H1 (cell line): ENCODE results near the gene CALML4. TPM values are rescaled to one million over a fixed set of nuclear protein-coding genes. Genes with fewer than 3 reads are reported as not detected.

ENCODE experiments used
- CTCF ChIA-PET: fragments of 300-600 bp; sonication (Branson Sonifier 250); formaldehyde crosslinking; loops from one replicate; lab custom pipeline; 2021; ENCODE audit not compliant: partially characterized antibody; lab: Charles Lee
- POLR2A ChIA-PET: fragments of 300-600 bp; sonication (Branson Sonifier 250); formaldehyde crosslinking; loops from one replicate; lab custom pipeline; 2021; ENCODE audit warnings: inconsistent platforms; ENCODE audit not compliant: partially characterized antibody; lab: Charles Lee
- DNase-seq, 2 experiments: peaks; one replicate each; pipeline versions ENCODE4 v3.0.0 to v3.0.0-alpha.2; 2010 to 2022; ENCODE audit warnings: low spot score in 2 of 2, low read depth in 1 of 2, mixed read lengths in 1 of 2
- FAIRE-seq: peaks from 2 replicates; lab custom pipeline; 2011; peaks lifted over from hg19 to GRCh38; lab: Jason Lieb, UNC
- H2AFZ ChIP-seq: 2 replicates; pipeline ENCODE4 v1.8.1; 2012; ENCODE audit warnings: low read length, inconsistent platforms
- H2AK5ac ChIP-seq: 2 replicates; pipeline ENCODE4 v1.6.1; 2013; ENCODE audit warnings: low read depth, low read length
- H2BK120ac ChIP-seq: replicated peaks from 2 replicates; pipeline ENCODE3; 2013; ENCODE audit warnings: low read depth, low read length, inconsistent platforms
- H2BK12ac ChIP-seq: 2 replicates; pipeline ENCODE4 v1.6.1; 2013; ENCODE audit warnings: low read depth, low read length
- H2BK15ac ChIP-seq: 2 replicates; pipeline ENCODE4 v1.6.1; 2013; ENCODE audit warnings: low read length
- H2BK20ac ChIP-seq: 2 replicates; pipeline ENCODE4 v1.6.1; 2013; ENCODE audit warnings: low read length
- H2BK5ac ChIP-seq: 2 replicates; pipeline ENCODE4 v1.6.1; 2013; ENCODE audit warnings: low read depth, low read length
- H3K14ac ChIP-seq: 2 replicates; pipeline ENCODE4 v1.6.1; 2013; ENCODE audit warnings: inconsistent platforms; ENCODE audit not compliant: insufficient read length
- H3K18ac ChIP-seq: 2 replicates; pipeline ENCODE4 v1.6.1; 2013; ENCODE audit warnings: low read length; ENCODE audit errors: extremely low read depth
- H3K23ac ChIP-seq: 2 replicates; pipeline ENCODE4 v1.6.1; 2013; ENCODE audit warnings: inconsistent platforms; ENCODE audit not compliant: insufficient read length
- H3K23me2 ChIP-seq: 2 replicates; pipeline ENCODE4 v1.6.1; 2013; ENCODE audit warnings: low read depth, low read length
- H3K27ac ChIP-seq: 2 replicates; pipeline ENCODE4 v1.6.1; 2011; ENCODE audit warnings: low read depth, low read length, inconsistent platforms
- H3K27me3 ChIP-seq, 4 experiments: replicated peaks in 1 of 4; 1 replicate in 1 of 4; 2 replicates in 3 of 4; pipeline versions ENCODE4 v1.6.1 to v1.8.1; 2011 to 2013; ENCODE audit warnings: low read length in 3 of 4, mild to moderate bottlenecking in 3 of 4, inconsistent platforms in 2 of 4, mixed read lengths in 2 of 4, moderate library complexity in 1 of 4; ENCODE audit not compliant: control insufficient read depth in 3 of 4, insufficient read depth in 3 of 4; ENCODE audit errors: extremely low read depth in 1 of 4
- H3K36me3 ChIP-seq, 4 experiments: 2 replicates each; pipeline versions ENCODE4 v1.6.1 to v1.8.1; 2011 to 2013; ENCODE audit warnings: mild to moderate bottlenecking in 4 of 4, low read length in 3 of 4, moderate library complexity in 2 of 4, control low read depth in 1 of 4, inconsistent platforms in 1 of 4; ENCODE audit not compliant: insufficient read depth in 4 of 4, control insufficient read depth in 2 of 4
- H3K4ac ChIP-seq: replicated peaks from 2 replicates; pipeline ENCODE3; 2013; ENCODE audit warnings: low read length, low read depth, mixed read lengths, inconsistent platforms; ENCODE audit not compliant: insufficient read length
- H3K4me1 ChIP-seq, 4 experiments: replicated peaks in 1 of 4; 1 replicate in 1 of 4; 2 replicates in 3 of 4; pipeline versions ENCODE4 v1.6.1 to v1.8.1; 2011 to 2013; ENCODE audit warnings: low read length in 3 of 4, inconsistent platforms in 2 of 4, mixed read lengths in 1 of 4; ENCODE audit not compliant: insufficient read depth in 4 of 4, control insufficient read depth in 3 of 4
- H3K4me2 ChIP-seq, 2 experiments: 2 replicates each; pipeline versions ENCODE4 v1.6.1 to v1.8.1; 2011 to 2013; ENCODE audit warnings: low read depth in 2 of 2, low read length in 2 of 2, control low read depth in 1 of 2, inconsistent platforms in 1 of 2, mild to moderate bottlenecking in 1 of 2; ENCODE audit not compliant: insufficient read depth in 1 of 2
- H3K4me3 ChIP-seq, 4 experiments: fragments of 200-600, 300-600 bp in 1 of 4; sonication (generic), shearing (Covaris generic), sonication (Bioruptor Twin) in 1 of 4; 2 replicates each; pipeline versions ENCODE4 v1.5.1 to v1.8.1; 2011 to 2016; ENCODE audit warnings: low read length in 4 of 4, low read depth in 3 of 4, control low read depth in 2 of 4, inconsistent platforms in 2 of 4, mild to moderate bottlenecking in 2 of 4, mixed read lengths in 1 of 4, moderate library complexity in 1 of 4; ENCODE audit not compliant: insufficient read depth in 2 of 4; ENCODE audit errors: extremely low read depth in 1 of 4
- H3K56ac ChIP-seq: replicated peaks from 2 replicates; pipeline ENCODE3; 2013; ENCODE audit warnings: low read depth, mild to moderate bottlenecking, mixed read lengths, low read length, inconsistent platforms; ENCODE audit not compliant: insufficient read length
- H3K79me1 ChIP-seq: 2 replicates; pipeline ENCODE4 v1.6.1; 2013; ENCODE audit warnings: low read depth, low read length, control low read depth
- H3K79me2 ChIP-seq, 2 experiments: 2 replicates each; pipeline versions ENCODE4 v1.6.1 to v1.8.1; 2012 to 2013; ENCODE audit warnings: low read length in 2 of 2, mild to moderate bottlenecking in 2 of 2, inconsistent platforms in 1 of 2; ENCODE audit not compliant: insufficient read depth in 2 of 2, control insufficient read depth in 1 of 2
- H3K9ac ChIP-seq, 4 experiments: replicated peaks in 1 of 4; 1 replicate in 1 of 4; 2 replicates in 3 of 4; pipeline versions ENCODE4 v1.6.1 to v1.8.1; 2011 to 2013; ENCODE audit warnings: low read depth in 3 of 4, low read length in 3 of 4, control low read depth in 2 of 4, mild to moderate bottlenecking in 2 of 4, moderate library complexity in 2 of 4, inconsistent platforms in 1 of 4; ENCODE audit errors: extremely low read depth in 1 of 4
- H3K9me3 ChIP-seq, 2 experiments: 2 replicates each; pipeline versions ENCODE4 v1.6.1 to v1.8.1; 2012 to 2013; ENCODE audit warnings: mild to moderate bottlenecking in 2 of 2, moderate library complexity in 2 of 2, control low read depth in 1 of 2, inconsistent platforms in 1 of 2, low read depth in 1 of 2, low read length in 1 of 2, mixed read lengths in 1 of 2; ENCODE audit not compliant: insufficient read depth in 2 of 2
- H4K20me1 ChIP-seq, 2 experiments: replicated peaks in 1 of 2; 2 replicates each; pipeline versions ENCODE3 to v1.8.1; 2011 to 2013; ENCODE audit warnings: inconsistent platforms in 2 of 2, low read length in 2 of 2, mild to moderate bottlenecking in 1 of 2; ENCODE audit not compliant: insufficient read depth in 2 of 2, control insufficient read depth in 1 of 2
- H4K5ac ChIP-seq: 2 replicates; pipeline ENCODE4 v1.6.1; 2013; ENCODE audit warnings: low read length, low read depth, mixed read lengths, inconsistent platforms; ENCODE audit not compliant: insufficient read length
- H4K8ac ChIP-seq: 2 replicates; pipeline ENCODE4 v1.8.0; 2013; ENCODE audit warnings: mild to moderate bottlenecking, moderate library complexity, low read length, inconsistent platforms; ENCODE audit not compliant: insufficient read depth; ENCODE audit errors: extremely low read depth
- H4K91ac ChIP-seq: replicated peaks from 2 replicates; pipeline ENCODE3; 2013; ENCODE audit warnings: low read length, mixed read lengths, inconsistent platforms; ENCODE audit not compliant: insufficient read length
- BRCA1 ChIP-seq: IDR thresholded peaks from 2 replicates; pipeline ENCODE4 v1.6.1; 2012; ENCODE audit warnings: low read depth, low read length, improper control_type of control experiment
- EGR1 ChIP-seq: IDR thresholded peaks from 2 replicates; pipeline ENCODE4 v1.6.1; 2011; ENCODE audit warnings: low read depth, low read length, borderline replicate concordance
- SIN3A ChIP-seq, 2 experiments: IDR thresholded peaks in 1 of 2; conservative IDR thresholded peaks in 1 of 2; 2 replicates each; pipeline ENCODE4 v1.6.1; 2011 to 2012; ENCODE audit warnings: low read length in 2 of 2, improper control_type of control experiment in 1 of 2, low read depth in 1 of 2, mild to moderate bottlenecking in 1 of 2
- WGBS, 2 experiments: shearing (Covaris generic) in 1 of 2; methylation state at CpG; one replicate each; pipeline versions ENCODE4 v1.1.6 to v1.1.7; 2013 to 2015; ENCODE audit warnings: low lambda C conversion rate in 2 of 2, mixed read lengths in 2 of 2, inconsistent platforms in 1 of 2, low coverage in 1 of 2, missing lambda C conversion rate in 1 of 2; ENCODE audit not compliant: insufficient replicate concordance in 2 of 2, insufficient coverage in 1 of 2, insufficient read length in 1 of 2; ENCODE audit errors: extremely low coverage in 1 of 2, missing lambda C conversion rate in 1 of 2; 5-methylcytosine and 5-hydroxymethylcytosine counted together
- polyA plus RNA-seq, 7 experiments: library from polyadenylated mRNA; depleted of rRNA in 3 of 7; stranded (reverse) in 5 of 7; unstranded in 2 of 7; fragments of >200 nt in 5 of 7; fragments of 200-250 nt in 2 of 7; gene quantifications; 1 replicate in 5 of 7; 2 replicates in 1 of 7; 4 replicates in 1 of 7; pipeline versions ENCODE4 v1.2.1 to v1.2.3, GENCODE V29; 2011 to 2013; ENCODE audit warnings: missing spikeins in 2 of 7, mixed read lengths in 2 of 7
- total RNA-seq: library from RNA; stranded (reverse); fragmentation: NEBNext Ultra II Directional; extraction: Animal tissue kit (Norgen Biotek cat#: 25700); gene quantifications from 2 replicates; pipeline ENCODE4 v1.2.1, GENCODE V29; 2021
- TF ChIP-seq, protein P1 (sequence below): IDR thresholded peaks from 2 replicates; pipeline ENCODE4 v1.6.1; 2012; ENCODE audit warnings: inconsistent platforms
- TF ChIP-seq, protein P2 (sequence below), 3 experiments: IDR thresholded peaks; 1 replicate in 2 of 3; 2 replicates in 1 of 3; pipeline versions ENCODE4 v1.5.1 to v1.6.1; 2011; ENCODE audit warnings: low read length in 3 of 3, mild to moderate bottlenecking in 3 of 3, inconsistent platforms in 2 of 3, low read depth in 1 of 3, moderate library complexity in 1 of 3; ENCODE audit not compliant: insufficient read depth in 1 of 3; ENCODE audit errors: control extremely low read depth in 1 of 3

Gene CALML4
- total and polyA plus RNA-seq, 2 of the 8 experiments (the other 6 are each of a cell fraction or from before 2014, with no cell fraction given) = 3.8 to 12.5 TPM

DNA sequence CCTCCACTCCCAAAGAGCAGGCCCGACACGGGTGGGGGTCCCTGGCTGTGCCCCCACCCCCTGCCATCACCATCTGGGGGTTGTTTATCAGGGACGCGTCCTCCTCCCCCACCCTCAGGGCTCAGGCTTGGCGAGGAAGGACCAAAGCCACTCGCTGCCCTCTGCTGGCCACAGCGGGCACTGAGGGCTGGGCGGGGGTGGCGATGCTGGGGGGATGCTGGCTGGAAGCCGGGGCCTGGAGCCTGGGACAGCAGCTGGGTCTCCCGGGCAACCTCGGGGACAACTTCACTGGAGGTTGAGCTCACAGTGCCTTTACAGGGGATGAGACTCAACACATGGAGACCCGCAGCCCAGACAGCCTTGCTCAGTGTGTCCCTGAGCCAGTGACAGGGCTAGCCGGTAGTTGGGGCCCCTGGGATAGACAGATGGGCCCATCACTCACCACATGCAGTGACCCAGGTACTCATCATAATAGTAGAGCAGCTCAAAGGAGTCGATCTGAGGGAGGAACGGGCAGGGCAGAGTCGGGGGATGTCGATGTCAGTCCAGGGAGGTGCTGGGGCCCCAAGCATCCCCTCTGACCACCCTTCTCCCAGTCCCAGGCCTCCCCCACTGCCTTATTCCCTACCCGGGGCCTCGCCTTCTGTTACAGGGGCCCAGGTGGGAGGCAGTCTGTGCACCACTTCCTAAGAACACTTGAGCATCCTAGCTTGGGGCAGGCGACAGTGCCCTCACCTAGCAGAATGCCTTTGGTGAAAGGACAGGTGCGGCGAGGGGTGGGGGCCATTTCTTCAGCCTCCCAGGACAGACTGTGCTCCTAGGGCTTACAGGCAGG, 5.9 kb upstream of the CALML4 start:
- Histone ChIP-seq H3K79me1 (peaks cover 10% of the 10 kb centered on the region; the same call in 1 of the 2 replicates), H3K27me3 (no peaks in the 10 kb centered on the region), H4K8ac (no peak overlapping the region), H3K27ac (peak overlapping the region; percentile 27; the same call in 1 of the 2 replicates), H2AFZ (no peak overlapping the region), H4K5ac (no peak overlapping the region), H4K91ac (no peak overlapping the region), H4K20me1 (peaks cover 10 to 35% of the 10 kb centered on the region in 2 experiments), H2BK12ac (no peak overlapping the region), H3K79me2 (peaks cover 0 to 39% of the 10 kb centered on the region in 2 experiments; a peak in 2 of 4 replicates), H3K4me1 (peaks cover 2 to 29% (median 11%) of the 10 kb centered on the region in 4 experiments), H2BK120ac (no peak overlapping the region), H3K23ac (no peak overlapping the region), H2BK15ac (no peak overlapping the region), H2AK5ac (no peak overlapping the region), H2BK5ac (no peak overlapping the region), H3K18ac (no peak overlapping the region; the same call in 1 of the 2 replicates), H3K9ac (no peak overlapping the region), H3K56ac (no peak overlapping the region), H3K4me2 (0 out of 4 replicates have a peak overlapping the region, but pooled peaks of 1 of the 2 experiments have one; percentile 30), H3K4ac (no peak overlapping the region), H2BK20ac (no peak overlapping the region), H3K23me2 (no peaks in the 10 kb centered on the region), H3K9me3 (no peaks in the 10 kb centered on the region), H3K14ac (no peak overlapping the region), H3K36me3 (no peaks in the 10 kb centered on the region; a peak in 1 of 8 replicates), H3K4me3 (no peak overlapping the region)
- WGBS, 2 experiments = 63% methylated on average over 16 of the region's 23 CpGs; no CpG with 5 or more reads in 1 of the 2 experiments
- DNase-seq (peak in 1 of 2 experiments; percentile 96), FAIRE-seq (no peak)
- CTCF ChIA-PET = interaction anchor here (0.5 to 5.7 kb wide), 12 partner anchors 9 to 348 kb away, joined by 3 to 101 read pairs (median 4); no protein-coding TSS in a partner anchor
- POLR2A ChIA-PET = interaction anchor here (1.1 to 2.4 kb wide), 6 partner anchors 9 to 19 kb away, joined by 3 to 19 read pairs (median 6); no protein-coding TSS in a partner anchor
- TF ChIP-seq SIN3A (conservative IDR thresholded peaks at IDR 0.05 in 1 of 2, IDR thresholded peaks at IDR 0.05 in 1 of 2; ENCODE audit: low read depth in 1 of 2, low read length in 2 of 2) (0 out of 4 replicates have a peak, but pooled peaks of 1 of the 2 experiments have one; percentile 55), EGR1 (peak; percentile 85; the same call in 1 of the 2 replicates), BRCA1 (no peak)
- TF ChIP-seq, protein P1, sequence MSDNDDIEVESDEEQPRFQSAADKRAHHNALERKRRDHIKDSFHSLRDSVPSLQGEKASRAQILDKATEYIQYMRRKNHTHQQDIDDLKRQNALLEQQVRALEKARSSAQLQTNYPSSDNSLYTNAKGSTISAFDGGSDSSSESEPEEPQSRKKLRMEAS = 0 out of 2 replicates have a peak, but pooled peaks have one; percentile 25
- TF ChIP-seq, protein P2, sequence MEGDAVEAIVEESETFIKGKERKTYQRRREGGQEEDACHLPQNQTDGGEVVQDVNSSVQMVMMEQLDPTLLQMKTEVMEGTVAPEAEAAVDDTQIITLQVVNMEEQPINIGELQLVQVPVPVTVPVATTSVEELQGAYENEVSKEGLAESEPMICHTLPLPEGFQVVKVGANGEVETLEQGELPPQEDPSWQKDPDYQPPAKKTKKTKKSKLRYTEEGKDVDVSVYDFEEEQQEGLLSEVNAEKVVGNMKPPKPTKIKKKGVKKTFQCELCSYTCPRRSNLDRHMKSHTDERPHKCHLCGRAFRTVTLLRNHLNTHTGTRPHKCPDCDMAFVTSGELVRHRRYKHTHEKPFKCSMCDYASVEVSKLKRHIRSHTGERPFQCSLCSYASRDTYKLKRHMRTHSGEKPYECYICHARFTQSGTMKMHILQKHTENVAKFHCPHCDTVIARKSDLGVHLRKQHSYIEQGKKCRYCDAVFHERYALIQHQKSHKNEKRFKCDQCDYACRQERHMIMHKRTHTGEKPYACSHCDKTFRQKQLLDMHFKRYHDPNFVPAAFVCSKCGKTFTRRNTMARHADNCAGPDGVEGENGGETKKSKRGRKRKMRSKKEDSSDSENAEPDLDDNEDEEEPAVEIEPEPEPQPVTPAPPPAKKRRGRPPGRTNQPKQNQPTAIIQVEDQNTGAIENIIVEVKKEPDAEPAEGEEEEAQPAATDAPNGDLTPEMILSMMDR (IDR thresholded peaks at IDR 0.05; ENCODE audit: control extremely low read depth in 1 of 3, insufficient read depth in 1 of 3, low read depth in 1 of 3, low read length in 3 of 3) = peak in 2 of 3 experiments; percentile 87 to 89; a peak in 3 of 4 replicates
